PC-9 (cell line): ENCODE data around the gene RPL10A.

Experiments
- EZH2 ChIP-seq: fragments of 200-600 bp; sonication (generic); IDR thresholded peaks from 2 replicates; pipeline ENCODE4 v1.8.0; 2017; ENCODE audit warnings: antibody characterized with exemption, low read depth
- TF ChIP-seq, protein P1 (sequence below): fragments of 200-600 bp; sonication (generic); conservative IDR thresholded peaks from 2 replicates; pipeline ENCODE4 v1.6.1; 2017; ENCODE audit warnings: mixed run types, antibody characterized with exemption, mild to moderate bottlenecking, moderate library complexity

DNA sequence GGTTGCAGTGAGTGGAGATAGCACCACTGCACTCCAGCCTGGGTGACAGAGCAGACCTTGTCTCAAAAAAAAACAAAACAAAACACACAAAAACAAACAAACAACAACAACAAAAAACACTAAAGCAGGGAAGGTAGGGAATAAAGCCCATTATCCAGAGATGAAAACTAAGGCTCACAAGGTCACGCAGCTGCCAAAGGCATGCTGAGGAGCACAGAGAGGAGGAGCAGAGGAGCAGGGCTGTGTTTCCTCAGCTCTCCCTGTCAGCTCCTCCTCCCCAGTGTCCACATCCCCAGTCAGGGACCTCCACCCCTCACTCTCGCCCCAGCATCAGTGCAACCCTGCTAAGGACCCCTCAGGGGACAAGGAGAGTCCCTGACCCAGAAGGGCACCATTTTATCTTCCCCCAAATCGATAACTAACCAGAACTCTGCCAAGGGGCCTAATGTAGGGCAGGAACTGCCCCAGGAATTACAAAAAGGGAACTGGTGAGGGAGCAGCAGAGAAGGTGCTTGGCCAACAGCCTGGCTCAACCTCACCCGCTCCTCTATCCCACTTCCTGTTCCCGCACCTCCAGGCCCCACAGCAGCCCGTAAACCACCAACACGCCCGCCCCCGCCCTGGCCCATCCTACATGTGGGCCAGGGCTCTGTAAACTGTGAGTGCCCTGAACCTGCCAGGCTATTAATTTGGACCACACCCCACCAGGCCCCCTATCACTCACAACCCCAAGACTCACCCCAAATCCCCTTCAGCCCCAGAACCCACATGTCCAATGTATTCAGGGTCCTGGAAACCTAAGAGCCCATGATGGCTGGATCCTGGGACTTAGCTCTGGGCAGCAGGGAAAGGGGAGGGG, 19.7 kb downstream of the RPL10A start:
- TF ChIP-seq, protein P1, sequence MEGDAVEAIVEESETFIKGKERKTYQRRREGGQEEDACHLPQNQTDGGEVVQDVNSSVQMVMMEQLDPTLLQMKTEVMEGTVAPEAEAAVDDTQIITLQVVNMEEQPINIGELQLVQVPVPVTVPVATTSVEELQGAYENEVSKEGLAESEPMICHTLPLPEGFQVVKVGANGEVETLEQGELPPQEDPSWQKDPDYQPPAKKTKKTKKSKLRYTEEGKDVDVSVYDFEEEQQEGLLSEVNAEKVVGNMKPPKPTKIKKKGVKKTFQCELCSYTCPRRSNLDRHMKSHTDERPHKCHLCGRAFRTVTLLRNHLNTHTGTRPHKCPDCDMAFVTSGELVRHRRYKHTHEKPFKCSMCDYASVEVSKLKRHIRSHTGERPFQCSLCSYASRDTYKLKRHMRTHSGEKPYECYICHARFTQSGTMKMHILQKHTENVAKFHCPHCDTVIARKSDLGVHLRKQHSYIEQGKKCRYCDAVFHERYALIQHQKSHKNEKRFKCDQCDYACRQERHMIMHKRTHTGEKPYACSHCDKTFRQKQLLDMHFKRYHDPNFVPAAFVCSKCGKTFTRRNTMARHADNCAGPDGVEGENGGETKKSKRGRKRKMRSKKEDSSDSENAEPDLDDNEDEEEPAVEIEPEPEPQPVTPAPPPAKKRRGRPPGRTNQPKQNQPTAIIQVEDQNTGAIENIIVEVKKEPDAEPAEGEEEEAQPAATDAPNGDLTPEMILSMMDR: no peak
- no peak for TF ChIP-seq EZH2
